Activated B cell treated with CpG ODN at 0.5 μM for 24 hours (primary cell): ENCODE results near the gene SLC38A3. TPM values are rescaled to one million over a fixed set of nuclear protein-coding genes. Genes with fewer than 3 reads are reported as not detected.

Source experiments
- ATAC-seq: fragments of 200-7000 bp; cut with Tn5 transposase; one replicate; pipeline ENCODE4 v1.10.0; 2021; ENCODE audit warnings: low read depth, mild to moderate bottlenecking, moderate library complexity
- CTCF ChIA-PET: fragments of 350-600 bp; sonication (Branson Sonifier 250); formaldehyde crosslinking; loops from one replicate; lab custom pipeline; 2021; ENCODE audit warnings: antibody characterized with exemption; lab: Charles Lee
- POLR2A ChIA-PET: fragments of 350-600 bp; sonication (Branson Sonifier 250); formaldehyde crosslinking; loops from one replicate; lab custom pipeline; 2021; ENCODE audit warnings: antibody characterized with exemption; lab: Charles Lee
- DNase-seq: peaks from one replicate; pipeline ENCODE4 v3.0.0; 2022
- H3K27ac Mint-ChIP-seq: one replicate; pipeline ENCODE4 v1.8.0; 2020; ENCODE audit warnings: mixed read lengths
- H3K27me3 Mint-ChIP-seq: one replicate; pipeline ENCODE4 v1.8.0; 2021; ENCODE audit warnings: mixed read lengths
- H3K36me3 Mint-ChIP-seq: one replicate; pipeline ENCODE4 v1.8.0; 2021; ENCODE audit warnings: low read depth, mixed read lengths
- H3K4me1 Mint-ChIP-seq: one replicate; pipeline ENCODE4 v1.8.0; 2021; ENCODE audit warnings: mixed read lengths
- H3K4me3 Mint-ChIP-seq: one replicate; pipeline ENCODE4 v1.8.0; 2020; ENCODE audit warnings: mild to moderate bottlenecking, mixed read lengths
- H3K9me3 Mint-ChIP-seq: one replicate; pipeline ENCODE4 v1.8.0; 2020; ENCODE audit warnings: mixed read lengths
- CTCF ChIP-seq: fragments of 200-600 bp; IDR thresholded peaks from one replicate; pipeline ENCODE4 v1.8.0; 2022; ENCODE audit warnings: antibody characterized with exemption, mild to moderate bottlenecking
- intact Hi-C: fragments of 100-400 bp; cut with micrococcal nuclease; formaldehyde crosslinking; loops from one replicate; pipeline ENCODE4 v1.15.1; 2024
- total RNA-seq: library from RNA; stranded (reverse); gene quantifications from 2 replicates; pipeline ENCODE4 v1.2.3, GENCODE V29; 2022

The SLC38A3 gene
- total RNA-seq, 1 donor from 2014 or later = not detected

GRCh38 chr3:50166620-50167019 lies 38.5 kb upstream of the SLC38A3 start:
- no peak overlapping the region for H3K4me3 Mint-ChIP-seq
- H3K4me1 Mint-ChIP-seq = no peaks in the 10 kb centered on the region

GRCh38 chr3:50167069-50167840 lies 37.8 kb upstream of the SLC38A3 start:
- Mint-ChIP-seq H3K36me3 (no peaks in the 10 kb centered on the region), H3K27ac (no peak overlapping the region), H3K4me3 (no peak overlapping the region), H3K4me1 (no peaks in the 10 kb centered on the region), H3K9me3 (no peaks in the 10 kb centered on the region), H3K27me3 (peaks cover 2% of the 10 kb centered on the region)
- ChIA-PET POLR2A (no interaction called here), CTCF (no interaction called here)
- TF ChIP-seq CTCF = no peak
- ATAC-seq (no peak), DNase-seq (no peak)
- intact Hi-C loops = no loop called here

More at GRCh38 chr3:50166620-50167019, 38.5 kb upstream of the SLC38A3 start:
- DNase-seq (no peak), ATAC-seq (no peak)
- ChIA-PET CTCF (no interaction called here), POLR2A (no interaction called here)
- H3K27ac Mint-ChIP-seq = no peak overlapping the region
- no peaks in the 10 kb centered on the region for H3K9me3 Mint-ChIP-seq
- TF ChIP-seq CTCF = no peak
- peaks cover 2% of the 10 kb centered on the region for H3K27me3 Mint-ChIP-seq
- intact Hi-C loops = no loop called here
- no peaks in the 10 kb centered on the region for H3K36me3 Mint-ChIP-seq

- no peak overlapping the region for H3K4me3 Mint-ChIP-seq
- H3K27me3 Mint-ChIP-seq = peaks cover 2% of the 10 kb centered on the region
- H3K27ac Mint-ChIP-seq = no peak overlapping the region
- no peak for TF ChIP-seq CTCF
- H3K9me3 Mint-ChIP-seq = no peaks in the 10 kb centered on the region
- DNase-seq (no peak), ATAC-seq (no peak)
- ChIA-PET CTCF (no interaction called here), POLR2A (no interaction called here)
- no peaks in the 10 kb centered on the region for H3K4me1 Mint-ChIP-seq
- intact Hi-C loops = no loop called here
- no peaks in the 10 kb centered on the region for H3K36me3 Mint-ChIP-seq
Measured at GRCh38 chr3:50167841-50168209, 37.2 kb upstream of the SLC38A3 start.

- Mint-ChIP-seq H3K4me3 (no peak overlapping the region), H3K4me1 (no peaks in the 10 kb centered on the region), H3K27ac (no peak overlapping the region), H3K27me3 (peaks cover 2% of the 10 kb centered on the region), H3K9me3 (no peaks in the 10 kb centered on the region), H3K36me3 (no peaks in the 10 kb centered on the region)
- POLR2A ChIA-PET = no interaction called here
- intact Hi-C loops = no loop called here
- DNase-seq = no peak
- CTCF ChIA-PET = no interaction called here
- ATAC-seq = no peak
- TF ChIP-seq CTCF = no peak
Measured at GRCh38 chr3:50168388-50168787, 36.7 kb upstream of the SLC38A3 start.

GRCh38 chr3:50168791-50169190 lies 36.3 kb upstream of the SLC38A3 start:
- Mint-ChIP-seq H3K27me3 (peaks cover 2% of the 10 kb centered on the region), H3K4me3 (no peak overlapping the region), H3K36me3 (no peaks in the 10 kb centered on the region), H3K4me1 (peaks cover 1% of the 10 kb centered on the region), H3K9me3 (no peaks in the 10 kb centered on the region), H3K27ac (no peak overlapping the region)
- ATAC-seq = no peak
- POLR2A ChIA-PET = no interaction called here
- TF ChIP-seq CTCF = no peak
- intact Hi-C loops = no loop called here
- DNase-seq = no peak
- CTCF ChIA-PET = no interaction called here
